VCaP (cell line): ENCODE results near the gene IL6R.

ENCODE experiments used
- H3K27ac ChIP-seq: fragments of 450-650 bp; 2 replicates; pipeline ENCODE4 v1.5.1; 2017
- TF ChIP-seq, protein P1 (sequence below): fragments of 450-650 bp; conservative IDR thresholded peaks from 2 replicates; pipeline ENCODE4 v1.5.1; 2017; ENCODE audit warnings: mild to moderate bottlenecking, moderate library complexity

The IL6R gene

DNA sequence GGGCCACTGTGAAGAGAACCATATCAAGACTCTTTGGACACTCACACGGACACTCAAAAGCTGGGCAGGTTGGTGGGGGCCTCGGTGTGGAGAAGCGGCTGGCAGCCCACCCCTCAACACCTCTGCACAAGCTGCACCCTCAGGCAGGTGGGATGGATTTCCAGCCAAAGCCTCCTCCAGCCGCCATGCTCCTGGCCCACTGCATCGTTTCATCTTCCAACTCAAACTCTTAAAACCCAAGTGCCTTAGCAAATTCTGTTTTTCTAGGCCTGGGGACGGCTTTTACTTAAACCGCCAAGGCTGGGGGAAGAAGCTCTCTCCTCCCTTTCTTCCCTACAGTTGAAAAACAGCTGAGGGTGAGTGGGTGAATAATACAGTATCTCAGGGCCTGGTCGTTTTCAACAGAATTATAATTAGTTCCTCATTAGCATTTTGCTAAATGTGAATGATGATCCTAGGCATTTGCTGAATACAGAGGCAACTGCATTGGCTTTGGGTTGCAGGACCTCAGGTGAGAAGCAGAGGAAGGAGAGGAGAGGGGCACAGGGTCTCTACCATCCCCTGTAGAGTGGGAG lies 60.6 kb downstream of the IL6R start:
- TF ChIP-seq, protein P1, sequence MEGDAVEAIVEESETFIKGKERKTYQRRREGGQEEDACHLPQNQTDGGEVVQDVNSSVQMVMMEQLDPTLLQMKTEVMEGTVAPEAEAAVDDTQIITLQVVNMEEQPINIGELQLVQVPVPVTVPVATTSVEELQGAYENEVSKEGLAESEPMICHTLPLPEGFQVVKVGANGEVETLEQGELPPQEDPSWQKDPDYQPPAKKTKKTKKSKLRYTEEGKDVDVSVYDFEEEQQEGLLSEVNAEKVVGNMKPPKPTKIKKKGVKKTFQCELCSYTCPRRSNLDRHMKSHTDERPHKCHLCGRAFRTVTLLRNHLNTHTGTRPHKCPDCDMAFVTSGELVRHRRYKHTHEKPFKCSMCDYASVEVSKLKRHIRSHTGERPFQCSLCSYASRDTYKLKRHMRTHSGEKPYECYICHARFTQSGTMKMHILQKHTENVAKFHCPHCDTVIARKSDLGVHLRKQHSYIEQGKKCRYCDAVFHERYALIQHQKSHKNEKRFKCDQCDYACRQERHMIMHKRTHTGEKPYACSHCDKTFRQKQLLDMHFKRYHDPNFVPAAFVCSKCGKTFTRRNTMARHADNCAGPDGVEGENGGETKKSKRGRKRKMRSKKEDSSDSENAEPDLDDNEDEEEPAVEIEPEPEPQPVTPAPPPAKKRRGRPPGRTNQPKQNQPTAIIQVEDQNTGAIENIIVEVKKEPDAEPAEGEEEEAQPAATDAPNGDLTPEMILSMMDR, result no peak
- H3K27ac ChIP-seq, result no peak overlapping the region; the same call in 1 of the 2 replicates

DNA sequence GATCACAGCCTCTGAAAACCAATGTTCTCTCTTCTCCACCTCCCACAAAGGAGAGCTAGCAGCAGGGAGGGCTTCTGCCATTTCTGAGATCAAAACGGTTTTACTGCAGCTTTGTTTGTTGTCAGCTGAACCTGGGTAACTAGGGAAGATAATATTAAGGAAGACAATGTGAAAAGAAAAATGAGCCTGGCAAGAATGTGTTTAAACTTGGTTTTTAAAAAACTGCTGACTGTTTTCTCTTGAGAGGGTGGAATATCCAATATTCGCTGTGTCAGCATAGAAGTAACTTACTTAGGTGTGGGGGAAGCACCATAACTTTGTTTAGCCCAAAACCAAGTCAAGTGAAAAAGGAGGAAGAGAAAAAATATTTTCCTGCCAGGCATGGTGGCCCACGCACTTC lies 61.1 kb downstream of the IL6R start:
- no peak overlapping the region; the same call in 1 of the 2 replicates for H3K27ac ChIP-seq
- TF ChIP-seq, protein P1, result no peak

DNA sequence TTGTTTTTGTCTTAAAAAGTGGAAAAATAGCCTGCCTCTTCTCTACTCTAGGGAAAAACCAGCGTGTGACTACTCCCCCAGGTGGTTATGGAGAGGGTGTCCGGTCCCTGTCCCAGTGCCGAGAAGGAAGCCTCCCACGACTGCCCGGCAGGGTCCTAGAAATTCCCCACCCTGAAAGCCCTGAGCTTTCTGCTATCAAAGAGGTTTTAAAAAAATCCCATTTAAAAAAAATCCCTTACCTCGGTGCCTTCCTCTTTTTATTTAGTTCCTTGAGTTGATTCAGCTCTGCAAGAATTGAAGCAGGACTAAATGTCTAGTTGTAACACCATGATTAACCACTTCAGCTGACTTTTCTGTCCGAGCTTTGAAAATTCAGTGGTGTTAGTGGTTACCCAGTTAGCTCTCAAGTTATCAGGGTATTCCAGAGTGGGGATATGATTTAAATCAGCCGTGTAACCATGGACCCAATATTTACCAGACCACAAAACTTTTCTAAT lies 61.8 kb downstream of the IL6R start:
- no peak overlapping the region for H3K27ac ChIP-seq
- TF ChIP-seq, protein P1, result no peak; the same call in 1 of the 2 replicates

DNA sequence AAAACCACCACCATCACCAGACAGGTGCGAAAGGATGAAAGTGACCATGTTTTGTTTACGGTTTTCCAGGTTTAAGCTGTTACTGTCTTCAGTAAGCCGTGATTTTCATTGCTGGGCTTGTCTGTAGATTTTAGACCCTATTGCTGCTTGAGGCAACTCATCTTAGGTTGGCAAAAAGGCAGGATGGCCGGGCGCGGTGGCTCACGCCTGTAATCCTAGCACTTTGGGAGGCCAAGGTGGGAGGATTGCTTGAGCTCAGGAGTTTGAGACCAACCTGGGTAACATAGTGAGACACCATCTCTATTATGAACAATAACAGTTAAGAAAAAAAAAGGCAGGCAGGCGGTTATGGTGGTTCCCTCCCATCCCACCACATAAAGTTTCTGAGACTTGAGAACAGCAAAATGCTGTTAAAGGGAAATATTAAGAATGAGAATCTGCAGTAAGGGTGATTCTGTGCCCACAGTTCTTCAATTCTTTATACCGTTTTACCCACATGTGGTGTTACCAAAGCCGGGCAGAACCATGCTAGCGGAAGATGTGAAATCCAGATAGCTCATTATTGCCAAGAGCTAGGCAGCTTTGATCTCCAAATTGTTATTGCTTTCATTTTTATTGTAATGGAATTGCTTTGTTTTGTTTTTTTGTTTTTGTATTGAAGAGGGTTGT lies 62.4 kb downstream of the IL6R start:
- TF ChIP-seq, protein P1, result no peak
- no peak overlapping the region for H3K27ac ChIP-seq

DNA sequence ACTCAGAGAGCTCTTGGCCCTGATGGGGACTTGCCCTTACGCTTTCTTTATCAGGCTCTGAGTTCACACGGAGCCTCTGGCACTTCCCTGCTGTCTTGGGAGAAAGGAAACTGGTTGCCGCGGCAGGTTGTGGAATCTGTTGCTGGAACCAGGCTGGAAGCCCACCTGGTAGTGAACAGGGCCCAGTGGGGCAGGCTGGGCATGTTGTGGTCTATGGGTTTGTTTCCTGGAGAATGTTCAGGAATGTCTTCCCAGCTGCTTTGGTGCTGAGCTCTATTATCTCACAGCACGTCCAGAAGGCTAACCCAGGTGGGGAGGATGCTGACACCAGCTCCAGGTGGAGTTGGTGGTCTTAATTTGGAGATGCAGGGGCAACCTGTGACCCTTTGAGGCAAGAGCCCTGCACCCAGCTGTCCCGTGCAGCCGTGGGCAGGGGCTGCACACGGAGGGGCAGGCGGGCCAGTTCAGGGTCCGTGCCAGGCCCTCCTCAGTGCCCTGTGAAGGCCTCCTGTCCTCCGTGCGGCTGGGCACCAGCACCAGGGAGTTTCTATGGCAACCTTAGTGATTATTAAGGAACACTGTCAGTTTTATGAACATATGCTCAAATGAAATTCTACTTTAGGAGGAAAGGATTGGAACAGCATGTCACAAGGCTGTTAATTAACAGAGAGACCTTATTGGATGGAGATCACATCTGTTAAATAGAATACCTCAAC lies 63.5 kb downstream of the IL6R start:
- TF ChIP-seq, protein P1, result no peak
- H3K27ac ChIP-seq, result peak overlapping the region; percentile 24; the same call in 1 of the 2 replicates

DNA sequence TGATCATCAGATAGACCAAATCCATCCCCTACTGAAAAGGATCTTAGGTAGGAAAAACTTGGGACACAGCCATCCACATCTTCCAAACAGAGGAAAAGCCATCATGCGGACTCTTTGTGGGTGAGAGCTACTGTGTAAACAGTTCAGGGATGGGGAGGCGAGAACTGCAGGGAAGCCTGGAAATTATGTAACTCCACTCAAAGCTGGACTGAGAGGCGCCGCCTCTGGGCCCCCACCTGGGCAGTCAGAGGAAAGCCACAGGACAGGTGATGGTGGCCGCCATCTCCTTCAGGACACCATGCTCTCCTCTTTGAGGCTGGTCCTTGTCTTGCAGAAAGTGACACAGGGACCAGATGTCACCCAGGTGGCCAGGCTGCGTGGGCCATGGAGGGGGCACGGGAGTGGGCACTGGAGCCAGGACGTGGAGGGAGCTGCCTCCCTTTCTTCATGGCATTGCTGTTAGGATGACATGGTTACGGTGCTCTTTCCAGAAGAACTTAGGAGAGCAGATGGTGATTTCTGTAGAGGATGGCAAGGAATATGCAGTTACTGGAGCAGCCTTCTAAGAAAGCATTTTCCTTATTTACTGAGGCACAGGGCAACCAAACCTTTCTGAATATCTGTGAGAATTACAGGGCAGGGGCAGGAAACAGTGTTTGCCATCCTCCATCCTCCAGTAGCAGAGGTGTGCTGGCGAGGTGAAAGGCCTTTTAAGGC lies 64.9 kb downstream of the IL6R start:
- H3K27ac ChIP-seq, result peak overlapping the region; percentile 24; the same call in 1 of the 2 replicates
- TF ChIP-seq, protein P1, result no peak

DNA sequence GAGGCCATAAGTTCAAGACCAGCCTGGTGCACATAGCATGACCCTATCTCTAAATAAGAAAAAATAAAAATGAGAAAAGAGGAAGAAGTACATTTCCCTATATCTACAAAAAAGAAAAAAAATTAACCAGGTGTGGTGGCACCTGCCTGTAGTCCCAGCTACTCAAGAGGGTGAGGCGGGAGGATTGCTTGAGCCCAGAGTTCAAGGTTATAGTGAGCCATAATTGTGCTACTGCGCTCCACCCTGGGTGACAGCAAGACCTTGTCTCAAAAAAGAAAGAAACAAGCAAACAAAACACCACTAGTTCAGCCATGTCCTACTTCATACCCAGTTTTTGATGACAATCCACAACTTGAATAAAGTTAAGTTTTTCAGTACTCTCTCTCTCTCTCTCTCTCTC lies 66.2 kb downstream of the IL6R start:
- H3K27ac ChIP-seq, result no peak overlapping the region
- TF ChIP-seq, protein P1, result no peak
